SK-N-SH treated with all-trans-retinoic acid at 6 μM for 48 hours (cell line): ENCODE measurements around the gene RGS8.

Experiments used
- ATAC-seq: fragments of 200-7000 bp; cut with Tn5 transposase; 3 replicates; pipeline ENCODE4 v1.9.1; 2020; ENCODE audit warnings: mild to moderate bottlenecking, moderate library complexity
- BACH2 ChIP-seq: fragments of 250-450 bp; sonication (Bioruptor Pico); IDR thresholded peaks from 2 replicates; pipeline ENCODE4 v1.9.0; 2021; ENCODE audit warnings: mild to moderate bottlenecking, borderline replicate concordance
- CREB5 ChIP-seq: fragments of 250-450 bp; sonication (Bioruptor Pico); IDR thresholded peaks from 2 replicates; pipeline ENCODE4 v1.5.1; 2020; ENCODE audit warnings: low read depth, mild to moderate bottlenecking, moderate library complexity
- CSDC2 ChIP-seq: fragments of 250-450 bp; sonication (Bioruptor Pico); IDR thresholded peaks from 2 replicates; pipeline ENCODE4 v1.5.0; 2020; ENCODE audit warnings: mild to moderate bottlenecking, moderate library complexity
- CSRNP3 ChIP-seq: fragments of 250-450 bp; sonication (Bioruptor Pico); IDR thresholded peaks from 2 replicates; pipeline ENCODE4 v1.5.1; 2021; ENCODE audit warnings: mild to moderate bottlenecking, moderate library complexity
- ESRRG ChIP-seq: fragments of 250-450 bp; sonication (Bioruptor Pico); IDR thresholded peaks from 2 replicates; pipeline ENCODE4 v1.6.1; 2021; ENCODE audit warnings: mild to moderate bottlenecking
- GLIS3 ChIP-seq: fragments of 250-450 bp; sonication (Bioruptor Pico); IDR thresholded peaks from 2 replicates; pipeline ENCODE4 v1.5.0; 2020; ENCODE audit warnings: mild to moderate bottlenecking, moderate library complexity
- ISL1 ChIP-seq: fragments of 250-450 bp; sonication (Bioruptor Pico); IDR thresholded peaks from 2 replicates; pipeline ENCODE4 v2.1.2; 2022; ENCODE audit warnings: mild to moderate bottlenecking, moderate library complexity
- PATZ1 ChIP-seq: fragments of 250-450 bp; sonication (Bioruptor Pico); IDR thresholded peaks from 2 replicates; pipeline ENCODE4 v1.8.0; 2020; ENCODE audit warnings: mild to moderate bottlenecking, moderate library complexity, borderline replicate concordance
- POU6F1 ChIP-seq: fragments of 250-450 bp; sonication (Bioruptor Pico); IDR thresholded peaks from 2 replicates; pipeline ENCODE4 v1.8.0; 2021; ENCODE audit warnings: low read depth, mild to moderate bottlenecking, moderate library complexity, borderline replicate concordance
- PPARA ChIP-seq: fragments of 250-450 bp; sonication (Bioruptor Pico); IDR thresholded peaks from 2 replicates; pipeline ENCODE4 v1.5.0; 2020; ENCODE audit warnings: mild to moderate bottlenecking, borderline replicate concordance
- RARB ChIP-seq: fragments of 250-450 bp; sonication (Bioruptor Pico); IDR thresholded peaks from 2 replicates; pipeline ENCODE4 v1.8.0; 2021; ENCODE audit warnings: mild to moderate bottlenecking, moderate library complexity
- SNAI2 ChIP-seq: fragments of 250-450 bp; sonication (Bioruptor Pico); IDR thresholded peaks from 2 replicates; pipeline ENCODE4 v1.5.0; 2020; ENCODE audit warnings: mild to moderate bottlenecking, moderate library complexity
- TCF4 ChIP-seq: fragments of 250-450 bp; sonication (Bioruptor Pico); IDR thresholded peaks from 2 replicates; pipeline ENCODE4 v1.8.0; 2021; ENCODE audit warnings: mild to moderate bottlenecking, moderate library complexity, borderline replicate concordance
- TOX ChIP-seq: fragments of 250-450 bp; sonication (Bioruptor Pico); IDR thresholded peaks from 2 replicates; pipeline ENCODE4 v1.8.0; 2021; ENCODE audit warnings: mild to moderate bottlenecking, moderate library complexity, borderline replicate concordance
- TSHZ2 ChIP-seq: fragments of 250-450 bp; sonication (Bioruptor Pico); IDR thresholded peaks from 2 replicates; pipeline ENCODE4 v1.5.0; 2020; ENCODE audit warnings: mild to moderate bottlenecking, moderate library complexity
- ZC3H10 ChIP-seq: fragments of 250-450 bp; sonication (Bioruptor Pico); IDR thresholded peaks from 2 replicates; pipeline ENCODE4 v1.5.1; 2021; ENCODE audit warnings: mild to moderate bottlenecking, moderate library complexity
- ZFP30 ChIP-seq: fragments of 450-650 bp; formaldehyde crosslinking; IDR thresholded peaks from 2 replicates; pipeline ENCODE4 v1.5.0; 2022; ENCODE audit warnings: mild to moderate bottlenecking, moderate library complexity
- ZNF565 ChIP-seq: fragments of 450-650 bp; formaldehyde crosslinking; conservative IDR thresholded peaks from 2 replicates; pipeline ENCODE4 v1.5.0; 2020; ENCODE audit warnings: low read depth, mild to moderate bottlenecking, moderate library complexity
- ZNF70 ChIP-seq: fragments of 450-650 bp; formaldehyde crosslinking; IDR thresholded peaks from 2 replicates; pipeline ENCODE4 v1.5.0; 2020; ENCODE audit warnings: mild to moderate bottlenecking, moderate library complexity
- ZNF8 ChIP-seq: fragments of 450-650 bp; formaldehyde crosslinking; IDR thresholded peaks from 2 replicates; pipeline ENCODE4 v1.5.0; 2020; ENCODE audit warnings: mild to moderate bottlenecking, moderate library complexity

Gene RGS8

GRCh38 chr1:182709225-182709764, 24.9 kb upstream of the RGS8 start (continued):
- TF ChIP-seq CSRNP3 (CRISPR knock-in tag) = no peak
- no peak for TF ChIP-seq PPARA
- TF ChIP-seq ZNF8 (CRISPR knock-in tag) = no peak
- TF ChIP-seq CSDC2 (CRISPR knock-in tag) = no peak
- TF ChIP-seq, all 23 proteins: peak for 0

- no peak for TF ChIP-seq GLIS3 (CRISPR knock-in tag)
- TF ChIP-seq CREB5 (CRISPR knock-in tag) = no peak
- no peak for TF ChIP-seq ESRRG
- TF ChIP-seq CSRNP3 (CRISPR knock-in tag) = no peak
- TF ChIP-seq TOX (CRISPR knock-in tag) = no peak
- TF ChIP-seq RARB (CRISPR knock-in tag) = no peak
- no peak for TF ChIP-seq PPARA
- no peak for TF ChIP-seq CSDC2 (CRISPR knock-in tag)
- TF ChIP-seq POU6F1 (CRISPR knock-in tag) = no peak
- TF ChIP-seq TCF4 (CRISPR knock-in tag) = no peak
- TF ChIP-seq TSHZ2 (CRISPR knock-in tag) = no peak
- TF ChIP-seq ZNF565 (CRISPR knock-in tag) = no peak
- no peak for TF ChIP-seq ISL1 (CRISPR knock-in tag)
- TF ChIP-seq ZFP30 = no peak
- TF ChIP-seq ZNF70 (CRISPR knock-in tag) = no peak
- TF ChIP-seq PATZ1 (CRISPR knock-in tag) = no peak
- no peak for TF ChIP-seq SNAI2 (CRISPR knock-in tag)
- no peak for TF ChIP-seq ZNF8 (CRISPR knock-in tag)
- TF ChIP-seq BACH2 (CRISPR knock-in tag) = no peak
- ATAC-seq = no peak
These were observed 22.7 kb upstream of the RGS8 start for GRCh38 chr1:182707122-182707521.

- TF ChIP-seq CSDC2 (CRISPR knock-in tag) (no peak), RARB (CRISPR knock-in tag) (no peak), ZFP30 (no peak), POU6F1 (CRISPR knock-in tag) (no peak), TOX (CRISPR knock-in tag) (no peak), ZC3H10 (CRISPR knock-in tag) (no peak), ISL1 (CRISPR knock-in tag) (no peak), ESRRG (no peak)
- ATAC-seq = no peak
These were observed 20.3 kb upstream of the RGS8 start for GRCh38 chr1:182704677-182705076.
